ENCODE results near the gene SCLY.

The SCLY gene

GRCh38 chr2:238127165-238128060, 66.6 kb downstream of the SCLY start:
- DNase-seq (ENCODE audit: low read depth), result no peak

GRCh38 chr2:238128061-238128440, 67.2 kb downstream of the SCLY start:
- DNase-seq (ENCODE audit: low read depth), result no peak

- DNase-seq (ENCODE audit: low read depth), result no peak
Observed at GRCh38 chr2:238128534-238129001, 67.8 kb downstream of the SCLY start.

GRCh38 chr2:238129166-238130010, 68.6 kb downstream of the SCLY start:
- no peak for DNase-seq (ENCODE audit: low read depth)

GRCh38 chr2:238130111-238130695, 69.4 kb downstream of the SCLY start:
- no peak for DNase-seq (ENCODE audit: low read depth)

GRCh38 chr2:238130696-238131628, 70.2 kb downstream of the SCLY start:
- no peak for DNase-seq (ENCODE audit: low read depth)

GRCh38 chr2:238131761-238132462, 71.1 kb downstream of the SCLY start:
- DNase-seq (ENCODE audit: low read depth), result no peak

GRCh38 chr2:238132463-238133450, 72.0 kb downstream of the SCLY start:
- no peak for DNase-seq (ENCODE audit: low read depth)

- no peak for DNase-seq (ENCODE audit: low read depth)
Observed at GRCh38 chr2:238133499-238134392, 72.9 kb downstream of the SCLY start.

GRCh38 chr2:238134393-238134785, 73.6 kb downstream of the SCLY start:
- no peak for DNase-seq (ENCODE audit: low read depth)

- DNase-seq (ENCODE audit: low read depth), result no peak
Observed at GRCh38 chr2:238135601-238136150, 74.9 kb downstream of the SCLY start.

- peak; percentile 13 for DNase-seq (ENCODE audit: low read depth)
Observed at GRCh38 chr2:238136820-238137537, 76.2 kb downstream of the SCLY start.

GRCh38 chr2:238137885-238138284, 77.1 kb downstream of the SCLY start:
- DNase-seq (ENCODE audit: low read depth), result no peak

GRCh38 chr2:238138331-238139195, 77.8 kb downstream of the SCLY start, which contains the start of gene KLHL30:
Gene KLHL30 (plus strand): TSS chr2:238138668. CDS start chr2:238140755, 2,087 bp downstream.
- DNase-seq (ENCODE audit: low read depth), result no peak

- no peak for DNase-seq (ENCODE audit: low read depth)
Observed at GRCh38 chr2:238139196-238140039, 78.6 kb downstream of the SCLY start.

Measured in GM04504 (cell line).